IMR-90 (cell line): ENCODE data around the gene CECR2.

Source experiments
- BHLHE40 ChIP-seq: fragments of 150-350 bp; IDR thresholded peaks from 2 replicates; pipeline ENCODE4 v1.6.1; 2016; ENCODE audit warnings: mild to moderate bottlenecking, low read depth, low read length
- CEBPB ChIP-seq: IDR thresholded peaks from 2 replicates; pipeline ENCODE4 v1.6.1; 2012; ENCODE audit warnings: low read depth, low read length, improper control_type of control experiment
- CHD1 ChIP-seq: IDR thresholded peaks from 2 replicates; pipeline ENCODE4 v1.6.1; 2012; ENCODE audit warnings: low read depth, low read length, improper control_type of control experiment
- CTCF ChIP-seq: conservative IDR thresholded peaks from 2 replicates; pipeline ENCODE4 v1.5.1; 2012; ENCODE audit warnings: mild to moderate bottlenecking, low read depth, low read length, improper control_type of control experiment
- ELK1 ChIP-seq: fragments of 150-350 bp; IDR thresholded peaks from 2 replicates; pipeline ENCODE4 v1.6.1; 2016; ENCODE audit warnings: low read depth, mild to moderate bottlenecking, low read length, moderate library complexity, borderline replicate concordance
- FOS ChIP-seq: fragments of 150-350 bp; IDR thresholded peaks from 2 replicates; pipeline ENCODE4 v1.6.1; 2016; ENCODE audit warnings: low read depth, low read length
- MAZ ChIP-seq: IDR thresholded peaks from 2 replicates; pipeline ENCODE4 v1.6.1; 2012; ENCODE audit warnings: low read depth, mild to moderate bottlenecking, low read length, improper control_type of control experiment, moderate library complexity, borderline replicate concordance
- NFE2L2 ChIP-seq: fragments of 150-350 bp; IDR thresholded peaks from 2 replicates; pipeline ENCODE4 v1.6.1; 2016; ENCODE audit warnings: low read depth, mild to moderate bottlenecking, low read length
- POLR2A ChIP-seq: IDR thresholded peaks from 2 replicates; pipeline ENCODE4 v1.6.1; 2012; ENCODE audit warnings: mild to moderate bottlenecking, low read depth, low read length
- RAD21 ChIP-seq: IDR thresholded peaks from 2 replicates; pipeline ENCODE4 v1.6.1; 2012; ENCODE audit warnings: low read length, improper control_type of control experiment
- RFX5 ChIP-seq: IDR thresholded peaks from 2 replicates; pipeline ENCODE4 v1.8.0; 2012; ENCODE audit warnings: low read depth, mild to moderate bottlenecking, low read length, moderate library complexity
- SMC3 ChIP-seq: fragments of 150-350 bp; IDR thresholded peaks from 2 replicates; pipeline ENCODE4 v1.6.1; 2016; ENCODE audit warnings: low read depth, mild to moderate bottlenecking, antibody characterized with exemption, low read length, moderate library complexity
- USF2 ChIP-seq: fragments of 150-350 bp; IDR thresholded peaks from 2 replicates; pipeline ENCODE4 v1.6.1; 2017; ENCODE audit warnings: mild to moderate bottlenecking, antibody characterized with exemption, low read length, low read depth

- TF ChIP-seq CTCF (no peak), NFE2L2 (no peak), POLR2A (no peak), USF2 (no peak), MAZ (no peak), BHLHE40 (no peak), SMC3 (no peak), CEBPB (no peak), RAD21 (no peak), ELK1 (no peak), CHD1 (no peak), RFX5 (no peak), FOS (no peak)
Measured at GRCh38 chr22:17429516-17429915, 60.3 kb downstream of the CECR2 start.
